GM12891 (cell line): Measurements from ENCODE around the gene RALGDS.

ENCODE experiments used
- POLR2AphosphoS5 ChIP-seq: IDR thresholded peaks from 2 replicates; pipeline ENCODE4 v1.6.1; 2011; ENCODE audit warnings: low read depth, low read length, control low read depth
- SPI1 ChIP-seq: IDR thresholded peaks from 2 replicates; pipeline ENCODE4 v1.6.1; 2011; ENCODE audit warnings: low read depth, low read length, control low read depth

DNA sequence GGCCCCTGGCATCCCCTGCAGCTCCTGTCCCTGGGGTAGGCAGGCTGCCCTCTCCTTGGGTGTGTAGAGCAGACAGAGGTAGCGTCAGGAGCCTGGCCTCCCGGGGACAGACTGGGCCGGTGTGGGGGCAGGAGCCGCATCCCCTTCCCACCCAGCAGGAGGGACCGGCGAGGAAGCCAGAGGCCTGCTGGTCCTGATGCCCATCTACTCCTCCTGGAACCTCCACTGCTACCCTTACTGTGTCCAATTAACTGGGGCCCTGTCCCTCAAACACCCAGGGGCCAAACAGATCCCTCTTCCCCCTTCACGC lies 15.6 kb downstream of the RALGDS start:
- TF ChIP-seq POLR2AphosphoS5 (no peak), SPI1 (no peak)
